ENCODE results near the gene ABLIM2.

Gene ABLIM2

GRCh38 chr4:8041868-8042267 lies 116.7 kb downstream of the ABLIM2 start:
- H3K4me1 ChIP-seq (ENCODE audit: control insufficient read depth, insufficient read depth, low read length, unreplicated experiment) = no peaks in the 10 kb centered on the region

GRCh38 chr4:8041172-8041571 lies 117.4 kb downstream of the ABLIM2 start:
- H3K36me3 ChIP-seq (ENCODE audit: insufficient read depth, low read length) = no peaks in the 10 kb centered on the region
- H3K79me2 ChIP-seq (ENCODE audit: control insufficient read depth, insufficient read depth, low read length, unreplicated experiment) = no peaks in the 10 kb centered on the region
- peaks cover 23% of the 10 kb centered on the region for H3K27me3 ChIP-seq (ENCODE audit: insufficient read depth, low read length)
- H3K27ac ChIP-seq (ENCODE audit: low read depth, low read length) = no peak overlapping the region
- H3K4me1 ChIP-seq (ENCODE audit: control insufficient read depth, insufficient read depth, low read length, unreplicated experiment) = no peaks in the 10 kb centered on the region
- H2AFZ ChIP-seq (ENCODE audit: low read length, unreplicated experiment) = no peak overlapping the region
- H3K4me3 ChIP-seq (ENCODE audit: low read depth, low read length) = no peak overlapping the region

More at GRCh38 chr4:8041868-8042267, 116.7 kb downstream of the ABLIM2 start:
- no peak overlapping the region for H3K27ac ChIP-seq (ENCODE audit: low read depth, low read length)
- no peaks in the 10 kb centered on the region for H3K79me2 ChIP-seq (ENCODE audit: control insufficient read depth, insufficient read depth, low read length, unreplicated experiment)
- H3K36me3 ChIP-seq (ENCODE audit: insufficient read depth, low read length) = no peaks in the 10 kb centered on the region
- no peak overlapping the region for H3K4me3 ChIP-seq (ENCODE audit: low read depth, low read length)
- H3K27me3 ChIP-seq (ENCODE audit: insufficient read depth, low read length) = peaks cover 27% of the 10 kb centered on the region
- no peak overlapping the region for H2AFZ ChIP-seq (ENCODE audit: low read length, unreplicated experiment)

GRCh38 chr4:8040607-8041006 lies 118.0 kb downstream of the ABLIM2 start:
- Histone ChIP-seq H3K79me2 (ENCODE audit: control insufficient read depth, insufficient read depth, low read length, unreplicated experiment) (no peaks in the 10 kb centered on the region), H3K36me3 (ENCODE audit: insufficient read depth, low read length) (no peaks in the 10 kb centered on the region), H3K27me3 (ENCODE audit: insufficient read depth, low read length) (peaks cover 23% of the 10 kb centered on the region), H3K27ac (ENCODE audit: low read depth, low read length) (no peak overlapping the region), H3K4me1 (ENCODE audit: control insufficient read depth, insufficient read depth, low read length, unreplicated experiment) (no peaks in the 10 kb centered on the region), H3K4me3 (ENCODE audit: low read depth, low read length) (no peak overlapping the region), H2AFZ (ENCODE audit: low read length, unreplicated experiment) (no peak overlapping the region)

GRCh38 chr4:8039853-8040252 lies 118.8 kb downstream of the ABLIM2 start:
- H3K79me2 ChIP-seq (ENCODE audit: control insufficient read depth, insufficient read depth, low read length, unreplicated experiment) = no peaks in the 10 kb centered on the region
- no peak overlapping the region for H3K4me3 ChIP-seq (ENCODE audit: low read depth, low read length)
- no peaks in the 10 kb centered on the region for H3K36me3 ChIP-seq (ENCODE audit: insufficient read depth, low read length)
- H3K27me3 ChIP-seq (ENCODE audit: insufficient read depth, low read length) = peaks cover 20% of the 10 kb centered on the region
- H3K4me1 ChIP-seq (ENCODE audit: control insufficient read depth, insufficient read depth, low read length, unreplicated experiment) = no peaks in the 10 kb centered on the region
- no peak overlapping the region for H3K27ac ChIP-seq (ENCODE audit: low read depth, low read length)
- no peak overlapping the region for H2AFZ ChIP-seq (ENCODE audit: low read length, unreplicated experiment)

GRCh38 chr4:8039290-8039689 lies 119.3 kb downstream of the ABLIM2 start:
- no peak overlapping the region for H3K27ac ChIP-seq (ENCODE audit: low read depth, low read length)
- no peaks in the 10 kb centered on the region for H3K4me1 ChIP-seq (ENCODE audit: control insufficient read depth, insufficient read depth, low read length, unreplicated experiment)
- H3K4me3 ChIP-seq (ENCODE audit: low read depth, low read length) = no peak overlapping the region
- peaks cover 17% of the 10 kb centered on the region for H3K27me3 ChIP-seq (ENCODE audit: insufficient read depth, low read length)
- no peaks in the 10 kb centered on the region for H3K79me2 ChIP-seq (ENCODE audit: control insufficient read depth, insufficient read depth, low read length, unreplicated experiment)
- no peak overlapping the region for H2AFZ ChIP-seq (ENCODE audit: low read length, unreplicated experiment)
- no peaks in the 10 kb centered on the region for H3K36me3 ChIP-seq (ENCODE audit: insufficient read depth, low read length)

- no peaks in the 10 kb centered on the region for H3K79me2 ChIP-seq (ENCODE audit: control insufficient read depth, insufficient read depth, low read length, unreplicated experiment)
- H3K36me3 ChIP-seq (ENCODE audit: insufficient read depth, low read length) = no peaks in the 10 kb centered on the region
- no peak overlapping the region for H3K27ac ChIP-seq (ENCODE audit: low read depth, low read length)
- no peaks in the 10 kb centered on the region for H3K4me1 ChIP-seq (ENCODE audit: control insufficient read depth, insufficient read depth, low read length, unreplicated experiment)
- peaks cover 17% of the 10 kb centered on the region for H3K27me3 ChIP-seq (ENCODE audit: insufficient read depth, low read length)
- H2AFZ ChIP-seq (ENCODE audit: low read length, unreplicated experiment) = no peak overlapping the region
- H3K4me3 ChIP-seq (ENCODE audit: low read depth, low read length) = no peak overlapping the region
Measured at GRCh38 chr4:8038719-8039251, 119.8 kb downstream of the ABLIM2 start.

- Histone ChIP-seq H3K36me3 (ENCODE audit: insufficient read depth, low read length) (no peaks in the 10 kb centered on the region), H3K27ac (ENCODE audit: low read depth, low read length) (no peak overlapping the region), H3K4me3 (ENCODE audit: low read depth, low read length) (no peak overlapping the region), H3K4me1 (ENCODE audit: control insufficient read depth, insufficient read depth, low read length, unreplicated experiment) (no peaks in the 10 kb centered on the region), H2AFZ (ENCODE audit: low read length, unreplicated experiment) (no peak overlapping the region), H3K79me2 (ENCODE audit: control insufficient read depth, insufficient read depth, low read length, unreplicated experiment) (no peaks in the 10 kb centered on the region), H3K27me3 (ENCODE audit: insufficient read depth, low read length) (peaks cover 17% of the 10 kb centered on the region)
Measured at GRCh38 chr4:8038083-8038482, 120.5 kb downstream of the ABLIM2 start.

GRCh38 chr4:8037150-8037769 lies 121.4 kb downstream of the ABLIM2 start:
- no peak overlapping the region for H3K4me3 ChIP-seq (ENCODE audit: low read depth, low read length)
- no peak overlapping the region for H3K27ac ChIP-seq (ENCODE audit: low read depth, low read length)
- no peak overlapping the region for H2AFZ ChIP-seq (ENCODE audit: low read length, unreplicated experiment)
- peaks cover 17% of the 10 kb centered on the region for H3K27me3 ChIP-seq (ENCODE audit: insufficient read depth, low read length)
- H3K4me1 ChIP-seq (ENCODE audit: control insufficient read depth, insufficient read depth, low read length, unreplicated experiment) = no peaks in the 10 kb centered on the region
- H3K79me2 ChIP-seq (ENCODE audit: control insufficient read depth, insufficient read depth, low read length, unreplicated experiment) = no peaks in the 10 kb centered on the region
- H3K36me3 ChIP-seq (ENCODE audit: insufficient read depth, low read length) = no peaks in the 10 kb centered on the region

GRCh38 chr4:8035371-8035780 lies 123.2 kb downstream of the ABLIM2 start:
- H3K36me3 ChIP-seq (ENCODE audit: insufficient read depth, low read length) = no peaks in the 10 kb centered on the region
- no peak overlapping the region for H3K4me3 ChIP-seq (ENCODE audit: low read depth, low read length)
- no peaks in the 10 kb centered on the region for H3K79me2 ChIP-seq (ENCODE audit: control insufficient read depth, insufficient read depth, low read length, unreplicated experiment)
- peaks cover 17% of the 10 kb centered on the region for H3K27me3 ChIP-seq (ENCODE audit: insufficient read depth, low read length)
- H3K27ac ChIP-seq (ENCODE audit: low read depth, low read length) = no peak overlapping the region
- no peaks in the 10 kb centered on the region for H3K4me1 ChIP-seq (ENCODE audit: control insufficient read depth, insufficient read depth, low read length, unreplicated experiment)
- no peak overlapping the region for H2AFZ ChIP-seq (ENCODE audit: low read length, unreplicated experiment)

GRCh38 chr4:8033829-8034528 lies 124.6 kb downstream of the ABLIM2 start:
- H3K79me2 ChIP-seq (ENCODE audit: control insufficient read depth, insufficient read depth, low read length, unreplicated experiment) = no peaks in the 10 kb centered on the region
- no peak overlapping the region for H3K27ac ChIP-seq (ENCODE audit: low read depth, low read length)
- no peak overlapping the region for H3K4me3 ChIP-seq (ENCODE audit: low read depth, low read length)
- H2AFZ ChIP-seq (ENCODE audit: low read length, unreplicated experiment) = no peak overlapping the region
- H3K4me1 ChIP-seq (ENCODE audit: control insufficient read depth, insufficient read depth, low read length, unreplicated experiment) = no peaks in the 10 kb centered on the region
- H3K36me3 ChIP-seq (ENCODE audit: insufficient read depth, low read length) = no peaks in the 10 kb centered on the region
- peaks cover 14% of the 10 kb centered on the region; the same call in 1 of the 2 replicates for H3K27me3 ChIP-seq (ENCODE audit: insufficient read depth, low read length)

Data from ACC112 (cell line).